Measurements from ENCODE around the gene CRYGB. TPM values are rescaled to one million over a fixed set of nuclear protein-coding genes. Genes with fewer than 3 reads are reported as not detected.

Gene CRYGB
- not detected in 2 replicates for total RNA-seq (2021)
- not detected for Bru-seq, nascent RNA
- BruChase-seq, experiment 1, labeled RNA remaining after a 2-hour chase: not detected
- BruChase-seq, experiment 2, labeled RNA remaining after a 6-hour chase: not detected
- long read RNA-seq: 0 reads

- no peaks in the 10 kb centered on the region for H3K36me3 ChIP-seq (ENCODE audit: insufficient read depth, low read length, poor library complexity, severe bottlenecking)
- no TSS peak for BruUV-seq (replicated peaks)
- POLR2A ChIA-PET (ENCODE audit: low non-redundant PET): no interaction called here
- H3K27ac ChIP-seq (ENCODE audit: low read depth, low read length, poor library complexity, severe bottlenecking): no peak within 1 kb of the TSS
- no peaks in the 10 kb centered on the region for H3K27me3 ChIP-seq (replicated peaks; ENCODE audit: insufficient read depth, low read depth, low read length, poor library complexity)
- no peak for TF ChIP-seq EZH2 (IDR thresholded peaks at IDR 0.05; ENCODE audit: borderline replicate concordance, low read depth, low read length, poor library complexity, severe bottlenecking)
- no peak for TF ChIP-seq CTCF (conservative IDR thresholded peaks at IDR 0.05; ENCODE audit: low read depth, low read length)
- CTCF ChIA-PET: no interaction called here
- DNase-seq (ENCODE audit: low spot score): no peak
- no peak within 1 kb of the TSS for H3K4me3 ChIP-seq (ENCODE audit: low read depth, low read length, poor library complexity, severe bottlenecking)
- H3K4me1 ChIP-seq (ENCODE audit: insufficient read depth, low read length, poor library complexity, severe bottlenecking): peaks cover 9% of the 10 kb centered on the region
- H3K9me3 ChIP-seq (ENCODE audit: low read depth, low read length, poor library complexity, severe bottlenecking): no peaks in the 10 kb centered on the region
- intact Hi-C loops (cut with micrococcal nuclease; ENCODE audit: unreplicated experiment): no loop called here
These were observed at the start of gene CRYGB for GRCh38 chr2:208146006-208146405. TSS of gene CRYGB (minus strand) at chr2:208146158. CDS start at chr2:208146120, 38 bp downstream.

GRCh38 chr2:208195531-208195930 is 49.6 kb upstream of the CRYGB start:
- H3K27ac ChIP-seq (ENCODE audit: low read depth, low read length, poor library complexity, severe bottlenecking): no peak overlapping the region
- H3K4me1 ChIP-seq (ENCODE audit: insufficient read depth, low read length, poor library complexity, severe bottlenecking): no peaks in the 10 kb centered on the region
- no peaks in the 10 kb centered on the region for H3K27me3 ChIP-seq (replicated peaks; ENCODE audit: insufficient read depth, low read depth, low read length, poor library complexity)
- ChIA-PET POLR2A (ENCODE audit: low non-redundant PET) (no interaction called here), CTCF (no interaction called here)
- H3K9me3 ChIP-seq (ENCODE audit: low read depth, low read length, poor library complexity, severe bottlenecking): no peaks in the 10 kb centered on the region
- H3K36me3 ChIP-seq (ENCODE audit: insufficient read depth, low read length, poor library complexity, severe bottlenecking): no peaks in the 10 kb centered on the region
- no peak for DNase-seq (ENCODE audit: low spot score)
- intact Hi-C loops (cut with micrococcal nuclease; ENCODE audit: unreplicated experiment): no loop called here
- BruUV-seq (replicated peaks): no TSS peak
- TF ChIP-seq EZH2 (IDR thresholded peaks at IDR 0.05; ENCODE audit: borderline replicate concordance, low read depth, low read length, poor library complexity, severe bottlenecking): no peak
- no peak for TF ChIP-seq CTCF (conservative IDR thresholded peaks at IDR 0.05; ENCODE audit: low read depth, low read length)
- no peak overlapping the region for H3K4me3 ChIP-seq (ENCODE audit: low read depth, low read length, poor library complexity, severe bottlenecking)

- H3K9me3 ChIP-seq (ENCODE audit: low read depth, low read length, poor library complexity, severe bottlenecking): no peaks in the 10 kb centered on the region
- no peaks in the 10 kb centered on the region for H3K36me3 ChIP-seq (ENCODE audit: insufficient read depth, low read length, poor library complexity, severe bottlenecking)
- BruUV-seq (replicated peaks): no TSS peak
- POLR2A ChIA-PET (ENCODE audit: low non-redundant PET): no interaction called here
- no peak overlapping the region for H3K4me3 ChIP-seq (ENCODE audit: low read depth, low read length, poor library complexity, severe bottlenecking)
- H3K27ac ChIP-seq (ENCODE audit: low read depth, low read length, poor library complexity, severe bottlenecking): no peak overlapping the region
- TF ChIP-seq EZH2 (IDR thresholded peaks at IDR 0.05; ENCODE audit: borderline replicate concordance, low read depth, low read length, poor library complexity, severe bottlenecking) (no peak), CTCF (conservative IDR thresholded peaks at IDR 0.05; ENCODE audit: low read depth, low read length) (no peak)
- CTCF ChIA-PET: no interaction called here
- intact Hi-C loops (cut with micrococcal nuclease; ENCODE audit: unreplicated experiment): no loop called here
- H3K27me3 ChIP-seq (replicated peaks; ENCODE audit: insufficient read depth, low read depth, low read length, poor library complexity): no peaks in the 10 kb centered on the region
- no peaks in the 10 kb centered on the region for H3K4me1 ChIP-seq (ENCODE audit: insufficient read depth, low read length, poor library complexity, severe bottlenecking)
- no peak for DNase-seq (ENCODE audit: low spot score)
These were observed 46.8 kb upstream of the CRYGB start for GRCh38 chr2:208192611-208193236.
